GM18873 (cell line): ENCODE measurements around the gene NPW.

Experiments used
- ATAC-seq: cut with Tn5 transposase; IDR thresholded peaks from one replicate; pipeline ENCODE4 v1.9.1; 2021; ENCODE audit warnings: mild to moderate bottlenecking, moderate library complexity, moderate number of reproducible peaks; ENCODE audit not compliant: unreplicated experiment, low FRiP score

Gene NPW

DNA sequence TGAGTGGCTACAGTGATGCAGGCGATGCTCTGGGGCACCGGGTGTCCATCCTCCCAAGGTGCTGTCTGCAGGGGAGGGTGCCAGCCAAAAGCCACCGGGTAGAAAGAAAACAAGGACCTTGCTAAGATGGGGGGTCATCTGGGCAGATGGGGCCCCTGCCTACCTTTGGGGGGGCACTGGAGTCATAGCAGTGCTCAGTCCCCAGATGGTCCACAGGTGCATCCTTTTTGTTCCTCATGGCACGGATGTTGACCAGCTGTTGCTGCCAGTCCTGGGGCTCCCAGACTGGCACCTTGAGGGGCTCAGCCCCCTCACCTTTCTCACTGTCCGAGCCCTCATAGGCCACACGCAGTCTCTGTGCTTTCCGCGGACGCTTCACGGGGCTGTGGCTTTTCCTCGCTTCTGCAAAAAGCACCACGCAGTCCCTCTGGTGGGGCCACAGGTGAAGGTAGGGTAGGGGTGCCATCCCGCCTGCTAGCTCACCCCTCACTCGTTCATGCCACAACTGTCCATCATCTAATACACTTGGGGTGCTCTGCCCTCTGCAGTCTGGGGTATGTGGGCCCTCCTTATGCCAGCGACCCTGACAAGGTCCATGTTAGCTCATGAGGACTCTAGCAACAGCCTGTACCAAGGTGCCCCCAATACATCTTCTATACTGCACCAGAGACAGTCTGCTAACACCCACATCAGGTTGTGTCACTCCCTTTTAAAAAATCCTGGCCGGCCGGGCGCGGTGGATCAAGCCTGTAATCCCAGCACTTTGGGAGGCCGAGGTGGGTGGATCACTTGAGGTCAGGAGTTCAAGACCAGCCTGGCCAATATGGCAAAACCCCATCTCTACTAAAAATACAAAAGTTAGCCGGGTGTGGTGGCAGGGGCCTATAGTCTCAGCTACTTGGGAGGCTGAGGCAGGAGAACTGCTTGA lies 26.6 kb downstream of the NPW start:
- ATAC-seq = no peak

DNA sequence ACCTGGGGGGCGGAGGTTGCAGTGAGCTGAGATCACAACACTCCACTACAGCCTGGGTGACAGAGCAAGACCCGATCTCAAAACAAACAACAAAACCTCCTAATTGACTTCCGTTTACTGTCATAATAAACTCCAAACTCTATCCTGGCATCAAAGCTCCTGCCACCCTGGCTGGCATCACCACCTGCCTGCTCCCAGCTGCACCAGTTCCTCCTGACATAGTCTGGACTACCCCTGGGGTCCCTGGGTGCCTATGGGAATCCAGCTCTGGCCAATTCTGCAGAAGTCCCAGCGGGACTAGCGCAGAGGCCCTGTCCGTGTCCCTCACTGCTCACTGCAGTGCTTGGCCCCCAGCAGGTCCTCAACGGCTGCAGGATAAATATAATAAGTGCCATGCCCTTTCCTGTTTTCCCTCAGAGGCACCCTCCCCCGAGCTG lies 27.3 kb downstream of the NPW start:
- ATAC-seq = no peak

DNA sequence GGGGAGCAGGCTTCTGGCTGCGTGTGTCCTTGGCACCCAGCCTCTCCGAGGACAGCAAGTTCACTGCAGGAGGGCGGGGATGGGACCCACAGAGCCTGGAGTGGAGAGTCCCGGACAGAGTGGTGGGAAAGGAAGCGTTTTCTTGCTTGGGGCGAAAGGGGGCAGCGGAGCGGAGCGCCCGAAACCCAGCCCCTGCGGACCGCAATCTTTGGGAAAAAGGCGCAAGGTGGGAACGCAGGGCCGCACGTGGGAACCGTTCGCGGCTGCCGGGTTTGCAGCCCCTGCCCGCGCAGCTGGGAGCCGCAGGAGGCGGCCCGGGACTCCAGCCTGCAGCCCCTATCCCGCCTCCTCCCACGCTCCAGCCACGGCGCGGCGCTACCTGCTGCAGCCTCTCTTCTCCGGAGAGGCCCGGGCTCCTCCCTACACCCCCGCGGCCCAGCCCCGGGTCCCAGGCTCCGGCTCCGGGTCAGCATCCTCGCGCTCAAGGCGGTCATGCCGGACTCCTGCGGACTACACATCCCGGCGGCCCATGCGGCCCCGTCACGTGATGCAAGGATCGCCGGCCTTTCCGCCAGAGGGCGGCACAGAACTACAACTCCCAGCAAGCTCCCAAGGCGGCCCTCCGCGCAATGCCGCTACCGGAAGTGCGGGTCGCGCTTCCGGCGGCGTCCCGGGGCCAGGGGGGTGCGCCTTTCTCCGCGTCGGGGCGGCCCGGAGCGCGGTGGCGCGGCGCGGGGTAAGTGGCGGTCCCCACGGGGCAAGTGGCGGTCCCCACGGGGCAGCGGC lies 27.9 kb downstream of the NPW start, which contains the start of the genes NTHL1 and TSC2:
Gene NTHL1 (minus strand): TSS at position 505 of the 786 bp plus-strand sequence. CDS start 11 bp downstream, at position 494.
Gene TSC2 (plus strand): TSS at position 656 of the 786 bp plus-strand sequence. CDS start 631 bp downstream, outside the sequence.
- peak; percentile 91 for ATAC-seq

DNA sequence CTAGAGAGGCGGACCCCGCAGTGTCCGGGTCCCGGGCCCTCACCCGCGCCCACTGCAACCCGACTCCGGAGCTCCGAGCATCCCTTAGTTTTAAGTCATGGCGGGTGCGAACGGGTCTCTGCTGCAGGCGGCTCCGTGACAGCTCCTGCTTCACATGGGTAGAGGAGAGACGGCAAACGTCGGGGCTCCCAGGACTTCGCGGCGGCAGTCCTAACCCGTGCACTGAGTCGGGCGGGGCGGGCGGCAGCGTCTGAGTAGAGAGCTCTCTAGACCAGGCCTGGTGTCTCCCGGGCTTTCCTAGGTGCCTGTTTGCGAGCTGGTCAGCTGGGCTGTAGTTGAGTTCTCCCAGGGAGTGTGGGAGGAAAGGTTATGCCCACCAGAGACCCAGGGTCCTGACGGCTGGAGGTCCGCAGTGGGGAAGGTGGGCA lies 28.5 kb downstream of the NPW start:
- no peak for ATAC-seq

DNA sequence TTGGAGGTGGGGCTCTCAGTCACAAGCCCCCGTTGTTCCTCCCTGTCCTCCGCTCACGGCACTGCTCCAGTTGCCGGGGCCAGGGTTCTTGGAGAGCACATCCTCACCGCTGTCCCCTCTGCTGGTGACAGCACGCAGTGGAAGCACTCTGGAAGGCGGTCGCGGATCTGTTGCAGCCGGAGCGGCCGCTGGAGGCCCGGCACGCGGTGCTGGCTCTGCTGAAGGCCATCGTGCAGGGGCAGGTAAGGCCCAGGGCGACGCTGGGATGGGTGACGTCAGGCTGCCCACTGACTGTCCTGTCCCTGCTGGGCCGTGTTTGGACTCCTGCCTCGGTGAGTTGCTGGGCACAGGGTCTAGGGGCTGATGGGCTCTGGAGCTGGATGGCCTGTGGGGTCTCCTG lies 33.6 kb downstream of the NPW start:
- no peak for ATAC-seq

DNA sequence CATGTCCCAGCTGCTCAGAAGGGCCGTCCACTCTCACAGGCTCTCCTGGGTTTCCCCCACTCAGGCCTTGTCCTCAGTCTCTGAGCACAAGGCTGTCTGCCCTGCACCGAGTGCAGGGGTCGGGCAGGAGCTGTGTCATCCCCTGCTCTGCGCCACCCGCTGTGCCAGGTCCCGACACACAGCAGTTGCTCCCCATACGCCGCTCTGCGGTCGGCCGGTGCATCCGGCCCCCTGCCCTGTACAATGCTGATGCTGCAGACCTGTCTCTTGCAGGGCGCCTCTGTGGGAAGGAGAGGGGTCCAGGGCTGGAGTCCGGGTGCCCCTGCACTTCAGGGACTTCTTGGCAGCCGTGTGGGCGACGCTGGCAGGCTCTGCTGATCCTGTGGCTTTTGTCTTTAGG lies 34.3 kb downstream of the NPW start:
- no peak for ATAC-seq

DNA sequence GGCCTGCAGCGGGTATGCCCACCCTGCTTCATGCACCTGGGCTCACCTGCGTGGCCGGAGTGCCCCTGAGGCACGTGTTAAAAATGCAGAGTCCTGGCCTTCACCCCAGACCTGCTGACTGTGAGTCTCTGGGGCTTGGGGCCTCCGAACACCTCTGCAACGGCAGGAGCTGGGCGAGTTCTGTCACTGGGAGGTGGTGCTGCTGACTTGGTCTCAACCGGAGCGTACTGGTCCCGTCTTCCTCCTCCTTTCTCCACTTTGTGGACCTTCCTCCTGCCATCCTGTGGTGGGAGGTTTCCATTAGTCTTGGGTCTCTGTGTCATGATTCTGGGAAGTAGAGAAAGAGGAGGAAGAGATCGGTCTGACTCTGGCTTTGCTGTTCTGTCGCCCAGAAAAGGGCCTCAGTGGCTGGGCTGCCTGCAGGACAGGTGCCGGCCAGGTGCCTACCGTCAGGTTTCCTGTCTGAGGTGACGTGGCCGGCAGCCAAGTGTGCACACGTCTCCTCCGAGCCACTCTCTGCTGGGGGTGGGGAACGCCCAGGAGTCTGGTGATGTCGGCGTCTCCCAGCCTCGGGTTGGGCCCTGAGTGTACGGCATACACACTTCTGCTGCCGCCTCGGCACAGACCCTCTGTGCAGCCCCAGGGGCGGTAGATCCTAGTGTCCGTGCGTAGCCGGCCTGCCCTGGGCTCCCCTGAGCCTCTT lies 35.1 kb downstream of the NPW start:
- ATAC-seq = no peak

DNA sequence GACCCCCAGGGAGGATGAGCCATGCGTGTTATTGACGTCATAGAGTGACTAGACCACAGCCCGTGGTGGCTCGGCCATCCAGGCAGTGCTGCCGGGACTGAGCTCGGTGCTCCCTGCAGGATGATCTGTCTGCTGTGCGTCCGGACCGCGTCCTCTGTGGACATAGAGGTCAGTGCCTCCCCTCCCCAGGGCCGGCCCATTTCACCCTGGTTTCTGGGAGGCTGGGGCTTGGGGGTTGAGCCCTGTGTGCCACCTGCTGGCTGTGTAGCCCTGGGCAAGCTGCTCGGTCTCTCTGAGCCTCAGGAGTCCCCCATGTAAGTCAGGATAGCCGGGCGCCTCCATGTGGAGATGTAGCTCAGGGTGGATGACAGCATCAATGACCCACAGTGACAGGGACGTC lies 36.5 kb downstream of the NPW start:
- ATAC-seq = no peak

DNA sequence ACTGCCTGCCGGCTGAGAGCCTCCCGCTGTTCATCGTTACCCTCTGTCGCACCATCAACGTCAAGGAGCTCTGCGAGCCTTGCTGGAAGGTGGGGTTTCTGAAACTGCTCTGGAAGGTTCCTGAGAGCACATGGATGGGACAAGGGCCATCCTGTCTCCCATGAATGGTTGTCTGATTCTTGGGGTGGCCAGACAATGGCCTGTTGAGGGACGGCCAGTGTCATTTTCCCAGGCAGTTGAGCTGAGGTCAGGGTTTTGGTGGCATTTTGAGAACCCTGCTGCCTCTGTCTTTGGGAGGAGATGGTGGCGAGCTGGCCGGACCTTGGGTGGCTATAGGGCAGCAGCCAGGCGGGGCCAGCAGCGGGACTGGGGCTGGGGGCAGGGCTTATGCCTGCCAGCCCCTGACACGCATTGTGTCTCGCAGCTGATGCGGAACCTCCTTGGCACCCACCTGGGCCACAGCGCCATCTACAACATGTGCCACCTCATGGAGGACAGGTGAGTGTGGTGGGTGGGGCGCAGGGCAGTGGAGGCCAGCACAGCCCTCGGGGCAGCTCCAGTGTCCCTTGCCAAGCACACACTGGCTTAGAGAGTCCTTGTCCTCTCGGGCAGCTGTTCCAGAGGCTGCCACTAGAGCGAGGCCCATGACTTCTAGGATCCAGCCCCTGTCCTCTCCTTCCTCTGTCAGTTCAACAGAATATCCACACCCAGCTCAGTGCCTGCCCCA lies 37.3 kb downstream of the NPW start:
- no peak for ATAC-seq

DNA sequence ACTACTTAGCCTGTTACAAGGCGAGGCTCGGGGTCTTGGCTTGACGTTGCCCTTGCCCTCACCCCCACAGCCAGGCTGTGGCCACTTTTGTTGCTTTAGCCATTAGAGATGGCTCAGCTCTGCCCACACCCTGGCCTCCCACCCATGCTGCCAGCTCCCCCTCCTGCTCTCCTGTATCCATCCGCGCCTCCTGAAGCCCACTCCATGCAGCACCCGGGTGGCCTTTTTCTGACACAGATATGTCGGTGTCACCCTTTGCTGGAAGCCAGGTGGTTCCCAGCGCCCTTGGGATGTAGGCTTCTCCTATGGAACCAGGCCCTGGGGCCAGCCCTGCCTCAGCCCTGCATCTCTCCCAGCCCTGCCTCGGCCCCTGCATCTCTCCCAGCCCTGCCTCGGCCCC lies 37.9 kb downstream of the NPW start:
- ATAC-seq = no peak

DNA sequence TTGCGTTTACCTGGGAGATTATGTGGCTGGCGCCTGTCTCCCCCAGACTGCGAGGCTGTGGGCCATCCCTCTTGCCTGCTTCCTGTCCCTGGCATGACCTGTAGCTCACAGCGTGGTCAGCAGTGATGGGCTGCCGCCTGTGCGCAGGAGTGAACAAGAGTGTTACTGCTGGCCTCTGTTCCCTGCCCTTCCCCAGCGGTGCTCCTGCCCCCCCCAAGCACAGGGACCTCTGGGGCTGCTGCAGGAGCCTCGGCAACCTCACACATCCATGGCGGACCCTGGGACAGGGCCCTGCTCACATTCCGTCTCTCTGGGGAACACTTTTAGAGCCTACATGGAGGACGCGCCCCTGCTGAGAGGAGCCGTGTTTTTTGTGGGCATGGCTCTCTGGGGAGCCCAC lies 38.8 kb downstream of the NPW start:
- ATAC-seq = no peak

DNA sequence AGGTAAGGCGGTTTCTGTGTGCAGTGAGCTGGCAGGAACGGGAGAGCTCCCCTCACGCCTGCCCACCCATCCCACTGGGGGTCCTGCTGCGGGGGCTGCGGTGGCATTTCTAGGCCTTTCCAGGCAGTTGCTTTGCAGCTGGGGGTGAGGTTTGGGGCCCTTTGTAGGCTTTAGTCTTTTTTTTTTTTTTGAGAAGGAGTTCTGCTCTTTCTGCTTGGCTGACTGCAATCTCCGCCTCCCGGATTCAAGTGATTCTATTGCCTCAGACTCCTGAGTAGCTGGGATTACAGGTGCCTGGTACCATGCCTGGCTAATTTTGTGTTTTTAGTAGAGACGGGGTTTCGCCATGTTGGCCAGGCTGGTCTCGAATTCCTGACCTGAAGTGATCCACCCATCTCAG lies 39.3 kb downstream of the NPW start:
- no peak for ATAC-seq

DNA sequence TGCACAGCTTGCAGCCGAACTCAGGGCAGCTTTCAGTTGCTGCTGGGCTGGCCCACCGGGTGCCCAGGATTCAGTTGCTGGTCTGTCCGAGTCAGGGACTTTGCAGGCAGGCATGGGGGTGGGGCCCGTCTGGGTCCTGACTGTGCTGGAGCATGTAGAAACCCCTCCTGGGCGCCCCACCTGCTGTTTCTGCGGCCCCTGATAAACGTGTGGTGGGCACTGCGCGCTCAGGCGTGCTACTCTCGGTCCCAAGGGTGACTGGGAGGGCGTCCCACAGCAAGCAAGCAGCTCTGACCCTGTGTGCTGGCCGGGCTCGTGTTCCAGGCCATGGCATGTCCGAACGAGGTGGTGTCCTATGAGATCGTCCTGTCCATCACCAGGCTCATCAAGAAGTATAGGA lies 40.8 kb downstream of the NPW start:
- ATAC-seq = no peak

DNA sequence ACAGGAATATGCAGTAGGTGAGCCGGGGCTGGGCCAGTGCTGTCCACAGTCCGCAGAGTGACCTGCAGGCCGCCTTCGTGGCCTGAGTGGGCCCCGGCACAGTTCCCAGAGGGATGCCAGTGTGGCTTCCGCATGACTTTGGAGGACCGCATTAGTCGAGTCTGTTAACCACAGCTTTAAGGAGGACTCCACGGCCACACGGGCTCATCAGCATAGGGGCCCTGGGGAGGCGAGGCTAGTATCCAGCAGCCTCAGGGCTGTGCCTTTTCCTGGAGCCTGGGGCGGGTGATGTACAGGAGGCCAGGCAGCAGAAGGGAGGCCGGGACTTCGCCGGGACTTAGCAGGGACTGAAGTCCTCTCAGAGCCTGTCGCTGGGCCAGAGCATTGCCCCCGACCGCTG lies 41.4 kb downstream of the NPW start:
- ATAC-seq = no peak

DNA sequence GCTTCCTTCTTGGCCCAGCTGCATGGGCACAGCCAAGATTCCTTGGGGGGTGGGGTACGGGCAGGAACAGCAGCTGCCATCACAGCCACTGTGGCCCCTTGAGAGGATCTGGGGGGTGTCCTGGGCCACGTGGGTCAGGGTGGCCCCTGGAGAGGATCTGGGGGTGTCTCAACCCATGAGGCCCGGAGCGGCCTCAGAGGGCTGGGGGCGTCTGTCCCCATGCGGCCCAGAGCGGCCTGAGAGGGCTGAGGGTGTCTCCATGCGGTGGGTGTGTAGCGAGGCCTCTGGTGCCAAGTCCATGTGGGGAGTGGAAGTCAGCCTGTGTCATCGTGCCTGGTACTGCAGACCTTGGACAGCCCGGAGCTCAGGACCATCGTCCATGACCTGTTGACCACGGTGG lies 41.9 kb downstream of the NPW start:
- ATAC-seq = no peak

DNA sequence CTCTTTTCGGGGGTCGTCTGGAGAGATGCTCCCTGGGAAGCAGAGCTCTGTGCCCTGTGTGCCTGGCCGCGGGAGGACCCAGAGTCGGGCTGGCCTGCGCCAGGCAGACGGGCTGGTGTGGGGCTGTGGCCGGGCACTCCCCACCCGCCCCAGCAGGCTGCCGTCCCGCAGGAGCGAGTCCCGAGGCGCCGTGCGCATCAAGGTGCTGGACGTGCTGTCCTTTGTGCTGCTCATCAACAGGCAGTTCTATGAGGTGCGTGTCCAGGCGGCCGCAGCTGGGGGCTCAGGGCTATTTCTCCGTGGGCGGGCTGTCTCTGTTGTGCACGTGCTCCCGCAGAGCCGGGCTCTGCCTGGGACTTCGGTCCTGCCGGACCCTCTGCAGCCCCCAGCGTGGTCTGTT lies 43.2 kb downstream of the NPW start:
- ATAC-seq = no peak

DNA sequence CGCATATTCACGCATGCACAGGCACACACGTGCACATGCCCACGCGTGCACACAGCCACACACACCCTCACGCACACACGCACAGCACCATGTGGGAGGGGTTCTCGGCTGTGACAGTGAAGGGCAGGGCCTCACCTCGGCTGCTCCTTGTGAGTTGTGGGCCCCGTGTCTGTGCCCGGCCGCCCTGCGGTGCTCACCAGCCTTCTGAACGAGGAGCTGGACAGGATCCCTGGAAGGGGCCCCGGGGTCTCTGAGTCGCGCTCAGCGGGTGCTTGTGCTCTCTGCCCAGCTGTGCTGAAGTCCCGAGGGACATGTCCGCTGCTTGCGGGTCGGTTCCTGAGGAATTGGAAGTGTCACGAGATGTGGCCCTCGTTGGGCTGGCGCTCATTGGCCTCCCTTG lies 44.3 kb downstream of the NPW start:
- no peak for ATAC-seq

DNA sequence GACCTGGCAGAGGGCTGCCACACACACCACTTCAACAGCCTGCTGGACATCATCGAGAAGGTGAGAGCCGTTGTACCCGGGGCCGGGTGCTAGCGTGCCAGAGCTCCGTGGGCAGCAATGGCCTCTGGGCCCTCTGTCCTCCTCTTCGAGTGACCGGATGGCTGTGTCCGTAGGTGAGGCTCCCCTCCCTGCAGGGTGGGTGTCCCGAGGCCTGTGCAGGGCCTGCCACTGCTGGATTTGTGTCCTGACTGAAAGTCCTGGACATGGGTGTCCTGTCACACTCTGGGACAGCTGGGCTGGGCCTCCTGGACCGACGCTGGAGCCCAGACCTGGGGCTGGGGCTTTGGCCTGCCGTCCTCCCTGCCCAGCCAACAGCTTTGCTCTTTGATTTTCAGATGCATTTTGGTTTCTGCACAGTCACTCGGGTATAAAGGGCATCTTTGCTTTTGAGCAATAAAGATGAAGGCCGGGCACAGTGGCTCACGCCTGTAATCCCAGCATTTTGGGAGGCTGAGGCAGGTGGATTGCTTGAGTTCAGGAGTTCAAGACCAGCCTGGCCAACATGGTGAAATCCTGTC lies 44.9 kb downstream of the NPW start:
- no peak for ATAC-seq

DNA sequence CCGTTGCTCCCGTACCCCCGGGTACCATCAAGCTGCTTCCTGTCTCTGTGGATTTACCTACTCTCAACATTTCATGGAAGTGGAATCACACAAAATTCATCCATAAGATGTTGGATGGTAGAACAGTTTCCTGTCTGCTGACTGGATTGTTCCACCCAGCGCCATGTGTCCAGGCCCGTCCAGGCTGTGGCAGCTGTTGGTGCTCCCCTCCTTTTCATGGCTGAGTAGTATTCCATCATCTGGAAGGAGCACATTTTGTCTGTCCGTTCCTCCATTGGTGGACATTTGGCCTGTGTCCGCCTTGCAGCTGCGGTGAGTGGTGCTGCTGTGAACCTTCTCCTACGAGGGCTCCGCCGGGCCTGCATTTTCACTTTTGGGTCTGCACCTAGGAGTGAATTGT lies 46.6 kb downstream of the NPW start:
- no peak for ATAC-seq
